HG02884 (cell line): Measurements from ENCODE around the gene MAP2K5.

Experiments used
- ATAC-seq: cut with Tn5 transposase; IDR thresholded peaks from one replicate; pipeline ENCODE4 v1.9.1; 2021; ENCODE audit warnings: mild to moderate bottlenecking, moderate library complexity; ENCODE audit not compliant: unreplicated experiment

Gene MAP2K5

GRCh38 chr15:67850336-67850735 is 307.8 kb downstream of the MAP2K5 start:
- ATAC-seq = no peak

- ATAC-seq = no peak
Measured at GRCh38 chr15:67850994-67851571, 308.6 kb downstream of the MAP2K5 start.

- ATAC-seq = no peak
Measured at GRCh38 chr15:67852418-67852817, 309.9 kb downstream of the MAP2K5 start.

- no peak for ATAC-seq
Measured at GRCh38 chr15:67853454-67853853, 311.0 kb downstream of the MAP2K5 start.

- ATAC-seq = no peak
Measured at GRCh38 chr15:67854358-67854757, 311.9 kb downstream of the MAP2K5 start.

GRCh38 chr15:67855842-67856241 is 313.3 kb downstream of the MAP2K5 start:
- no peak for ATAC-seq
